ENCODE data around the gene DNAJC5. TPM values are rescaled to one million over a fixed set of nuclear protein-coding genes. Genes with fewer than 3 reads are reported as not detected.
"Not testable (repeated sequence)": the region's sequence is repeated elsewhere in the genome, so short reads cannot be mapped to it uniquely, and the experiment has no call there.

Gene DNAJC5
- total RNA-seq, 1 donor from 2014 or later = 30.3 TPM

GRCh38 chr20:63966172-63966943 lies 71.4 kb downstream of the DNAJC5 start:
- Histone ChIP-seq H3K4me1 (ENCODE audit: control insufficient read depth in 3 of 3, insufficient read depth in 3 of 3, low read length in 3 of 3) (peaks cover 14 to 15% (median 14%) of the 10 kb centered on the region in 3 donors), H3K9ac (ENCODE audit: low read depth in 1 of 3, low read length in 3 of 3) (no peak overlapping the region), H3K36me3 (ENCODE audit: control insufficient read depth in 3 of 3, insufficient read depth in 3 of 3, low read length in 3 of 3) (peaks cover 34 to 44% (median 35%) of the 10 kb centered on the region in 3 donors), H3K4me3 (ENCODE audit: low read length in 3 of 3) (no peak overlapping the region), H3K27me3 (ENCODE audit: control insufficient read depth in 3 of 3, insufficient read depth in 3 of 3, low read length in 3 of 3) (no peaks in the 10 kb centered on the region), H3K9me3 (ENCODE audit: control insufficient read depth in 3 of 3, low read length in 3 of 3) (no peaks in the 10 kb centered on the region), H3K27ac (ENCODE audit: low read depth, low read length) (no peak overlapping the region)

DNA sequence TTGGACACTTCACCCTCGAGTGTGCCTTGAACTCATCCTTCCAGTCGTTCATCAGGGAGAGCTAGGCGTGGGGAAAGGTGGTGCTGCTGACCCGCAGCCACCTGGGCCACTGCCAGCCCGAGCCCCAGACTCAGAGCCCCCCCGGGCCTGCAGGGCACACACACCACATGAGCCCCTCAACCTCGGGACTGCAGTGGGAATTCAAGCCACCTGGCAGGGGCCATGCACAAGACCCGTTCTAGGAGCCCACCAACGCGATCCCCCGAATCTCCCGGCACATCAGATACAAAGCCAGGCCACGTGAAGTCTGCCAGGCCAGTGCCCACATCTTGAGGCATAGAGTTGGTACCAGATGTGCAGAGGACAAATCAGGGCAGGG lies 72.0 kb downstream of the DNAJC5 start:
- Histone ChIP-seq H3K9ac (ENCODE audit: low read depth in 1 of 3, low read length in 3 of 3) (no peak overlapping the region), H3K27me3 (ENCODE audit: control insufficient read depth in 3 of 3, insufficient read depth in 3 of 3, low read length in 3 of 3) (no peaks in the 10 kb centered on the region), H3K36me3 (ENCODE audit: control insufficient read depth in 3 of 3, insufficient read depth in 3 of 3, low read length in 3 of 3) (peaks cover 29 to 39% (median 32%) of the 10 kb centered on the region in 3 donors), H3K27ac (ENCODE audit: low read depth, low read length) (no peak overlapping the region), H3K4me3 (ENCODE audit: low read length in 3 of 3) (no peak overlapping the region), H3K4me1 (ENCODE audit: control insufficient read depth in 3 of 3, insufficient read depth in 3 of 3, low read length in 3 of 3) (peaks cover 14 to 15% (median 14%) of the 10 kb centered on the region in 3 donors), H3K9me3 (ENCODE audit: control insufficient read depth in 3 of 3, low read length in 3 of 3) (no peaks in the 10 kb centered on the region)

- H3K4me3 ChIP-seq (ENCODE audit: low read length in 3 of 3) = no peak overlapping the region
Measured at GRCh38 chr20:63967330-63968135, 72.6 kb downstream of the DNAJC5 start.

DNA sequence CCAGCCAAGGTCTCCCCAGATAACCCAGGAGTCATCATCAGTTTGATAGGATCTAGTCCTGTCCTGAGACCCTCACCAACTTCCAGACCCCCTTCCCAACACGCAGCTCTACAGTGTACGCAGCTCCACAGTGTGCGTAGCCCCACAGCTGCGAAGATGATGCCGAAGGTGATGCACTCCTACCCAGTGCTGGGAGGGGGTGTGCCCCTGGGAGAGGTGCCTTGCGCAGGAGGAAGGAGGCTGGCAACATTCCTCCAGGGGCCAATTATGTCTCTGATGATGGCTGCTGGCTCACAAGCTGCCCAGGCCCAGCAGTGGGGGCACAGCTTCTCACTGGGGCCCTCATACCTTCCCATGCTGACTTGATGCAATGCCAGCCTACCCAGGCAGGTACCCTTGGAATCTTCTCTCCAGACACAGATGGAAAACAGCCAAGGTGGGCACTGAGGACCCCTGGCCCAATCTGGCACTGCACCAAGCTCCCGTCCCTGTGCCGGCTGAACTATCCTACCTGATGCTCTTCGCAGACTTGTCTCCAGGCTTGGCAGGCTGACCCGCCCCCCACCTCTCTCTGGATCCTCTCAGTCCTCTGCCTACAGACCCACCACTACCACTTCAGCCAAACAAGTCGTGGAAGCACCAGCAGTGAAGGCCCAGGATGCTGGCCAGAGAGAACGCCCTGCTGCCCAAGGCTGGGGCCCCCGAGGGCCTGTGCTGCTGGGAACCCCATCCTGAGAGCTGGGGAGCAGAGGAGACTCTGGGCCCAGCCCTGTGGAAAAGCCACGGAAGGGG lies 73.4 kb downstream of the DNAJC5 start:
- peak overlapping the region; percentile 62 to 72 (median 70) for H3K4me3 ChIP-seq (ENCODE audit: low read length in 3 of 3)
- peaks cover 18 to 23% (median 21%) of the 10 kb centered on the region in 3 donors for H3K4me1 ChIP-seq (ENCODE audit: control insufficient read depth in 3 of 3, insufficient read depth in 3 of 3, low read length in 3 of 3)
- peak overlapping the region; percentile 77 to 88 (median 86) for H3K9ac ChIP-seq (ENCODE audit: low read depth in 1 of 3, low read length in 3 of 3)
- no peaks in the 10 kb centered on the region for H3K27me3 ChIP-seq (ENCODE audit: control insufficient read depth in 3 of 3, insufficient read depth in 3 of 3, low read length in 3 of 3)
- H3K27ac ChIP-seq (ENCODE audit: low read depth, low read length) = peak overlapping the region; percentile 30
- no peaks in the 10 kb centered on the region for H3K9me3 ChIP-seq (ENCODE audit: control insufficient read depth in 3 of 3, low read length in 3 of 3)
- H3K36me3 ChIP-seq (ENCODE audit: control insufficient read depth in 3 of 3, insufficient read depth in 3 of 3, low read length in 3 of 3) = peaks cover 22 to 29% (median 28%) of the 10 kb centered on the region in 3 donors

More at GRCh38 chr20:63967330-63968135, 72.6 kb downstream of the DNAJC5 start:
- Histone ChIP-seq H3K4me1 (ENCODE audit: control insufficient read depth in 3 of 3, insufficient read depth in 3 of 3, low read length in 3 of 3) (peaks cover 14 to 17% (median 16%) of the 10 kb centered on the region in 3 donors), H3K9me3 (ENCODE audit: control insufficient read depth in 3 of 3, low read length in 3 of 3) (no peaks in the 10 kb centered on the region), H3K9ac (ENCODE audit: low read depth in 1 of 3, low read length in 3 of 3) (no peak overlapping the region), H3K27me3 (ENCODE audit: control insufficient read depth in 3 of 3, insufficient read depth in 3 of 3, low read length in 3 of 3) (no peaks in the 10 kb centered on the region), H3K27ac (ENCODE audit: low read depth, low read length) (no peak overlapping the region), H3K36me3 (ENCODE audit: control insufficient read depth in 3 of 3, insufficient read depth in 3 of 3, low read length in 3 of 3) (peaks cover 28 to 33% (median 32%) of the 10 kb centered on the region in 3 donors)

- Histone ChIP-seq H3K27me3 (ENCODE audit: control insufficient read depth in 3 of 3, insufficient read depth in 3 of 3, low read length in 3 of 3) (no peaks in the 10 kb centered on the region), H3K9ac (ENCODE audit: low read depth in 1 of 3, low read length in 3 of 3) (peak overlapping the region; percentile 77 to 88 (median 86)), H3K4me3 (ENCODE audit: low read length in 3 of 3) (peak overlapping the region; percentile 62 to 72 (median 70)), H3K27ac (ENCODE audit: low read depth, low read length) (peak overlapping the region; percentile 30), H3K36me3 (ENCODE audit: control insufficient read depth in 3 of 3, insufficient read depth in 3 of 3, low read length in 3 of 3) (peaks cover 15 to 24% (median 20%) of the 10 kb centered on the region in 3 donors), H3K9me3 (ENCODE audit: control insufficient read depth in 3 of 3, low read length in 3 of 3) (no peaks in the 10 kb centered on the region), H3K4me1 (ENCODE audit: control insufficient read depth in 3 of 3, insufficient read depth in 3 of 3, low read length in 3 of 3) (peaks cover 22 to 29% (median 28%) of the 10 kb centered on the region in 3 donors)
Measured at GRCh38 chr20:63968928-63969760, 74.2 kb downstream of the DNAJC5 start.

DNA sequence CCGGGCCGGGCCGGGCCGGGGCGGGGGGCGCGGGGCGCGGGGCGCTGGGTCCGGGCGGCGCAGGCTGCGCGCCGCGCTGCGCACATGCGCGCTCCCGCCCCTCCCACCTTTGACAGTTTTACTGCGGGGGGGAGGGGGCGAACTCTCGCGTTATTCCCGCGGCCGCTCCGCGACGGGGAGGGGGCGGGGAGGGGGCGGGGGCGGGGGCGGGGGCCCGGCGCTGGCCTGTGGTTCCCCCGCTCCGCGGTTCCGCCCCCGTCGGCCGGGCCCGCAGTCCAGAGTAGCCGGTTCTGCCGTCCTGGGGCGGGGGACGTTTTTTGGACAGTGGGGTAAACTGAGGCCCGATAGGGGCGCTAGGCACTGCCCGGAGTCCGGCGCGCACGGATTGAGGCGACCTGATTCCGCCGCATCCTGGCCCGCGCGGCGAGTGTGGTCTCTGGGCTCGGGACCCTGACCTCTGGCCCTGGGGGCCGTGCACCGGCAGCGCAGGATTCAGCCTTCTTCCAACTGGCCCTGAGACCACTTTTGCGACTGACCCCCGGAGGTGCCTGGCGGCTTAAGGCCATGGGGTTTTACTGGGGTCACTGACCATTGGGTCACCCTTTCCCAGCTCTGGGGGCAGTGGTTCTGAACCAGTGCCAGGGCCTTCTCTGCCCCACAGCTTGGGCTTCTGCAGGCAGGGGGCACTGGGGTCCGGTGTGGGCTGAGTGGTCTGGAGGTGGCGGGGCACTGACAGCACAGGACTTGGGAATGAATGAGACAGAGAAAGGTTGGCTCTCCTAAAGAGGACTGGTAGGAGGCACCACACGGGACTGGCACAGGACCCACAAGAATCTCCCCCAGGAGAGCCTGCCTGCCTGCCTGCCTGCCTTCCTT lies 75.2 kb downstream of the DNAJC5 start, which contains the start of gene ZNF512B:
ZNF512B (minus strand) TSS at position 93 of the 876 bp plus-strand sequence. CDS start 1,980 bp downstream, outside the sequence.
- peak within 1 kb of the TSS; percentile 77 to 88 (median 86) for H3K9ac ChIP-seq (ENCODE audit: low read depth in 1 of 3, low read length in 3 of 3)
- H3K27me3 ChIP-seq (ENCODE audit: control insufficient read depth in 3 of 3, insufficient read depth in 3 of 3, low read length in 3 of 3) = no peaks in the 10 kb centered on the region
- no peaks in the 10 kb centered on the region for H3K9me3 ChIP-seq (ENCODE audit: control insufficient read depth in 3 of 3, low read length in 3 of 3)
- H3K4me3 ChIP-seq (ENCODE audit: low read length in 3 of 3) = peak within 1 kb of the TSS; percentile 66 to 73 (median 72)
- H3K36me3 ChIP-seq (ENCODE audit: control insufficient read depth in 3 of 3, insufficient read depth in 3 of 3, low read length in 3 of 3) = peaks cover 11 to 20% (median 17%) of the 10 kb centered on the region in 3 donors
- H3K4me1 ChIP-seq (ENCODE audit: control insufficient read depth in 3 of 3, insufficient read depth in 3 of 3, low read length in 3 of 3) = peaks cover 22 to 31% (median 30%) of the 10 kb centered on the region in 3 donors
- peak within 1 kb of the TSS; percentile 30 for H3K27ac ChIP-seq (ENCODE audit: low read depth, low read length)

- H3K9me3 ChIP-seq (ENCODE audit: control insufficient read depth in 3 of 3, low read length in 3 of 3) = no peaks in the 10 kb centered on the region
- H3K27me3 ChIP-seq (ENCODE audit: control insufficient read depth in 3 of 3, insufficient read depth in 3 of 3, low read length in 3 of 3) = no peaks in the 10 kb centered on the region
- peaks cover 11 to 20% (median 17%) of the 10 kb centered on the region in 3 donors for H3K36me3 ChIP-seq (ENCODE audit: control insufficient read depth in 3 of 3, insufficient read depth in 3 of 3, low read length in 3 of 3)
- H3K4me3 ChIP-seq (ENCODE audit: low read length in 3 of 3) = no peak overlapping the region
- peak overlapping the region in 1 of 3 donors; percentile 72 for H3K9ac ChIP-seq (ENCODE audit: low read depth in 1 of 3, low read length in 3 of 3)
- no peak overlapping the region for H3K27ac ChIP-seq (ENCODE audit: low read depth, low read length)
- peaks cover 22 to 31% (median 30%) of the 10 kb centered on the region in 3 donors for H3K4me1 ChIP-seq (ENCODE audit: control insufficient read depth in 3 of 3, insufficient read depth in 3 of 3, low read length in 3 of 3)
Measured at GRCh38 chr20:63970714-63971431, 75.9 kb downstream of the DNAJC5 start.

DNA sequence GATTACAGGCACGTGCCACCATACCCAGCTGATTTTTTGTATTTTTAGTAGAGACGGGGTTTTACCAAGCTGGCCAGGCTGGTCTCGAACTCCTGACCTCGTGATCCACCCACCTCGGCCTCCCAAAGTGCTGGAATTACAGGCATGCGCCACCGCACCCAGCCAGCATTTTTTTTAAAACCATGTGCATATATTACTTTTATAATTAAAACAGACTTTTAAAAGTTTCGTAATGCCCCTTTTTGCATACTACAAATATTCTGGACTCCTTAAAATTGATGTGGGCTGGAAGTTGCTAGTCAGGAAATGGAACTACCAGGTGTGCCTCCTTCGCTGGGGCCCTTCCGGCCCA lies 77.0 kb downstream of the DNAJC5 start:
- not testable (repeated sequence) for H3K4me3 ChIP-seq (ENCODE audit: low read length in 3 of 3); H3K9ac ChIP-seq (ENCODE audit: low read depth in 1 of 3, low read length in 3 of 3); H3K27me3 ChIP-seq (ENCODE audit: control insufficient read depth in 3 of 3, insufficient read depth in 3 of 3, low read length in 3 of 3); H3K9me3 ChIP-seq (ENCODE audit: control insufficient read depth in 3 of 3, low read length in 3 of 3); H3K27ac ChIP-seq (ENCODE audit: low read depth, low read length)
- Histone ChIP-seq H3K4me1 (ENCODE audit: control insufficient read depth in 3 of 3, insufficient read depth in 3 of 3, low read length in 3 of 3) (peaks cover 22 to 31% (median 30%) of the 10 kb centered on the region in 3 donors), H3K36me3 (ENCODE audit: control insufficient read depth in 3 of 3, insufficient read depth in 3 of 3, low read length in 3 of 3) (peaks cover 3 to 10% (median 10%) of the 10 kb centered on the region in 3 donors)
